B cell (primary cell): ENCODE results near the gene ETS1.

Experiments used
- EZH2 ChIP-seq: IDR thresholded peaks from 2 replicates; pipeline ENCODE4 v1.6.1; 2012; ENCODE audit warnings: borderline replicate concordance, low read depth, mild to moderate bottlenecking, moderate library complexity, low read length; ENCODE audit not compliant: insufficient read depth, poor library complexity, severe bottlenecking
- TF ChIP-seq, protein P1 (sequence below): fragments of 200-600 bp; IDR thresholded peaks from one replicate; pipeline ENCODE4 v1.8.0; 2022; ENCODE audit warnings: antibody characterized with exemption, mild to moderate bottlenecking

GRCh38 chr11:128586689-128587088 lies 669 bp downstream of the ETS1 start:
- TF ChIP-seq, protein P1, sequence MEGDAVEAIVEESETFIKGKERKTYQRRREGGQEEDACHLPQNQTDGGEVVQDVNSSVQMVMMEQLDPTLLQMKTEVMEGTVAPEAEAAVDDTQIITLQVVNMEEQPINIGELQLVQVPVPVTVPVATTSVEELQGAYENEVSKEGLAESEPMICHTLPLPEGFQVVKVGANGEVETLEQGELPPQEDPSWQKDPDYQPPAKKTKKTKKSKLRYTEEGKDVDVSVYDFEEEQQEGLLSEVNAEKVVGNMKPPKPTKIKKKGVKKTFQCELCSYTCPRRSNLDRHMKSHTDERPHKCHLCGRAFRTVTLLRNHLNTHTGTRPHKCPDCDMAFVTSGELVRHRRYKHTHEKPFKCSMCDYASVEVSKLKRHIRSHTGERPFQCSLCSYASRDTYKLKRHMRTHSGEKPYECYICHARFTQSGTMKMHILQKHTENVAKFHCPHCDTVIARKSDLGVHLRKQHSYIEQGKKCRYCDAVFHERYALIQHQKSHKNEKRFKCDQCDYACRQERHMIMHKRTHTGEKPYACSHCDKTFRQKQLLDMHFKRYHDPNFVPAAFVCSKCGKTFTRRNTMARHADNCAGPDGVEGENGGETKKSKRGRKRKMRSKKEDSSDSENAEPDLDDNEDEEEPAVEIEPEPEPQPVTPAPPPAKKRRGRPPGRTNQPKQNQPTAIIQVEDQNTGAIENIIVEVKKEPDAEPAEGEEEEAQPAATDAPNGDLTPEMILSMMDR: no peak
- no peak for TF ChIP-seq EZH2
